GM19238 (cell line): Measurements from ENCODE around the gene TSPYL2.

ENCODE experiments used
- DNase-seq: peaks from one replicate; pipeline ENCODE4 v3.0.0; 2011; ENCODE audit warnings: low spot score; ENCODE audit not compliant: insufficient read length

Gene TSPYL2

GRCh38 chrX:53125506-53125905, 43.3 kb downstream of the TSPYL2 start:
- no peak for DNase-seq

- no peak for DNase-seq
Observed at GRCh38 chrX:53126377-53126776, 44.2 kb downstream of the TSPYL2 start.

GRCh38 chrX:53128097-53128749, 46.1 kb downstream of the TSPYL2 start:
- DNase-seq, result no peak

- DNase-seq, result no peak
Observed at GRCh38 chrX:53133400-53133799, 51.2 kb downstream of the TSPYL2 start.

- DNase-seq, result no peak
Observed at GRCh38 chrX:53135581-53135980, 53.4 kb downstream of the TSPYL2 start.
